H9 (cell line): Measurements from ENCODE around the gene GATAD2B. TPM values are rescaled to one million over a fixed set of nuclear protein-coding genes. Genes with fewer than 3 reads are reported as not detected.

Experiments used
- DNase-seq: peaks from one replicate; pipeline ENCODE4 v3.0.0-alpha.2; 2017
- H2AFZ ChIP-seq: one replicate; pipeline ENCODE4 v1.6.1; 2013; ENCODE audit warnings: mild to moderate bottlenecking, low read length, control low read depth, moderate library complexity
- H2AK5ac ChIP-seq: 2 replicates; pipeline ENCODE4 v1.6.1; 2013; ENCODE audit warnings: low read length, control low read depth, mixed read lengths; ENCODE audit not compliant: insufficient read length
- H2BK120ac ChIP-seq: one replicate; pipeline ENCODE4 v1.6.1; 2013; ENCODE audit warnings: low read depth, mild to moderate bottlenecking, low read length, control low read depth, inconsistent platforms; ENCODE audit not compliant: poor library complexity, severe bottlenecking
- H2BK12ac ChIP-seq: 2 replicates; pipeline ENCODE4 v1.6.1; 2013; ENCODE audit warnings: low read length, control low read depth, mixed read lengths, low read depth; ENCODE audit not compliant: insufficient read length
- H2BK15ac ChIP-seq: 2 replicates; pipeline ENCODE4 v1.6.1; 2013; ENCODE audit warnings: low read depth, low read length, control low read depth
- H2BK20ac ChIP-seq: one replicate; pipeline ENCODE4 v1.6.1; 2013; ENCODE audit warnings: low read depth, mild to moderate bottlenecking, low read length, control low read depth, inconsistent platforms; ENCODE audit not compliant: poor library complexity, severe bottlenecking
- H2BK5ac ChIP-seq: 2 replicates; pipeline ENCODE4 v1.6.1; 2013; ENCODE audit warnings: low read length, control low read depth, mixed read lengths; ENCODE audit not compliant: insufficient read length
- H3K14ac ChIP-seq: 2 replicates; pipeline ENCODE4 v1.6.1; 2013; ENCODE audit warnings: low read length, control low read depth; ENCODE audit not compliant: insufficient read depth
- H3K18ac ChIP-seq: 2 replicates; pipeline ENCODE4 v1.6.1; 2013; ENCODE audit warnings: low read depth, mild to moderate bottlenecking, mixed read lengths, low read length, control low read depth; ENCODE audit not compliant: insufficient read length
- H3K23ac ChIP-seq: 2 replicates; pipeline ENCODE4 v1.6.1; 2013; ENCODE audit warnings: low read length, control low read depth, mixed read lengths, low read depth; ENCODE audit not compliant: insufficient read length
- H3K23me2 ChIP-seq: 2 replicates; pipeline ENCODE4 v1.6.1; 2013; ENCODE audit warnings: low read depth, mild to moderate bottlenecking, mixed read lengths, low read length, control low read depth; ENCODE audit not compliant: insufficient read length, poor library complexity, severe bottlenecking
- H3K27ac ChIP-seq: 2 replicates; pipeline ENCODE4 v1.5.1; 2013; ENCODE audit warnings: low read length, control low read depth, mixed read lengths, low read depth; ENCODE audit not compliant: insufficient read length
- H3K27me3 ChIP-seq: 2 replicates; pipeline ENCODE4 v1.6.1; 2013; ENCODE audit warnings: low read length, control low read depth, inconsistent platforms; ENCODE audit not compliant: insufficient read depth
- H3K4ac ChIP-seq: 2 replicates; pipeline ENCODE4 v1.6.1; 2013; ENCODE audit warnings: low read depth, mild to moderate bottlenecking, control low read depth, inconsistent platforms, low read length, moderate library complexity
- H3K4me1 ChIP-seq: 2 replicates; pipeline ENCODE4 v1.6.1; 2013; ENCODE audit warnings: low read length, control low read depth, inconsistent platforms; ENCODE audit not compliant: insufficient read depth
- H3K4me2 ChIP-seq: 2 replicates; pipeline ENCODE4 v1.6.1; 2013; ENCODE audit warnings: low read length, control low read depth, mixed read lengths; ENCODE audit not compliant: insufficient read length, insufficient read depth
- H3K56ac ChIP-seq: 2 replicates; pipeline ENCODE4 v1.6.1; 2013; ENCODE audit warnings: low read depth, mild to moderate bottlenecking, mixed read lengths, low read length, control low read depth; ENCODE audit not compliant: insufficient read length
- H3K79me1 ChIP-seq: 2 replicates; pipeline ENCODE4 v1.6.1; 2013; ENCODE audit warnings: low read depth, mild to moderate bottlenecking, moderate library complexity, low read length, control low read depth, inconsistent platforms; ENCODE audit not compliant: insufficient read depth, poor library complexity, severe bottlenecking
- H3K79me2 ChIP-seq: 2 replicates; pipeline ENCODE4 v1.6.1; 2013; ENCODE audit warnings: low read length, control low read depth, inconsistent platforms; ENCODE audit not compliant: insufficient read depth
- H3K9ac ChIP-seq: 2 replicates; pipeline ENCODE4 v1.6.1; 2013; ENCODE audit warnings: low read length, control low read depth, mixed read lengths; ENCODE audit not compliant: insufficient read length; ENCODE audit errors: extremely low read depth
- H3K9me3 ChIP-seq: one replicate; pipeline ENCODE4 v1.6.1; 2013; ENCODE audit warnings: low read depth, low read length, inconsistent platforms; ENCODE audit not compliant: control insufficient read depth
- H3T11ph ChIP-seq: one replicate; pipeline ENCODE4 v1.6.1; 2013; ENCODE audit warnings: mild to moderate bottlenecking, low read length, control low read depth, inconsistent platforms
- H4K20me1 ChIP-seq: one replicate; pipeline ENCODE4 v1.6.1; 2013; ENCODE audit not compliant: control insufficient read depth, insufficient read length, insufficient read depth
- H4K5ac ChIP-seq: 2 replicates; pipeline ENCODE4 v1.6.1; 2013; ENCODE audit warnings: low read depth, mild to moderate bottlenecking, mixed read lengths, low read length, control low read depth; ENCODE audit not compliant: insufficient read length
- H4K8ac ChIP-seq: replicated peaks from 2 replicates; pipeline ENCODE4 v1.6.1; 2013; ENCODE audit warnings: low read length, control low read depth, mixed read lengths, low read depth; ENCODE audit not compliant: insufficient read length
- H4K91ac ChIP-seq: 2 replicates; pipeline ENCODE4 v1.6.1; 2013; ENCODE audit warnings: low read depth, mild to moderate bottlenecking, moderate library complexity, mixed read lengths, low read length, control low read depth; ENCODE audit not compliant: insufficient read length
- H3K27ac Mint-ChIP-seq, 3 experiments: 2 replicates in 2 of 3; 3 replicates in 1 of 3; pipeline ENCODE4 v1.8.0; 2020 to 2021; ENCODE audit warnings: mixed read lengths in 3 of 3, mild to moderate bottlenecking in 1 of 3, moderate library complexity in 1 of 3
- H3K27me3 Mint-ChIP-seq: 2 replicates; pipeline ENCODE4 v1.8.0; 2021; ENCODE audit warnings: low read depth, mild to moderate bottlenecking, moderate library complexity, mixed read lengths
- H3K36me3 Mint-ChIP-seq, 3 experiments: 2 replicates in 2 of 3; 3 replicates in 1 of 3; pipeline ENCODE4 v1.8.0; 2020 to 2021; ENCODE audit warnings: low read depth in 3 of 3, mixed read lengths in 3 of 3; ENCODE audit not compliant: insufficient read depth in 1 of 3
- H3K4me1 Mint-ChIP-seq, 2 experiments: 2 replicates each; pipeline ENCODE4 v1.8.0; 2020; ENCODE audit warnings: mixed read lengths in 2 of 2
- H3K4me3 Mint-ChIP-seq, 2 experiments: 2 replicates in 1 of 2; 3 replicates in 1 of 2; pipeline ENCODE4 v1.8.0; 2020 to 2021; ENCODE audit warnings: mild to moderate bottlenecking in 2 of 2, mixed read lengths in 2 of 2, moderate library complexity in 1 of 2
- H3K9me3 Mint-ChIP-seq, 2 experiments: 2 replicates in 1 of 2; 3 replicates in 1 of 2; pipeline ENCODE4 v1.8.0; 2020; ENCODE audit warnings: mild to moderate bottlenecking in 2 of 2, mixed read lengths in 2 of 2, moderate library complexity in 1 of 2
- CTCF ChIP-seq: fragments of 200-600 bp; sonication (generic); conservative IDR thresholded peaks from 3 replicates; pipeline ENCODE4 v1.8.0; 2021; ENCODE audit warnings: antibody characterized with exemption, mild to moderate bottlenecking
- WGBS: extraction: QIAGEN DNeasy Blood & Tissue Kit; methylation state at CpG from one replicate; pipeline ENCODE4 v1.1.7; 2013; ENCODE audit warnings: missing lambda C conversion rate, low lambda C conversion rate, mixed read lengths; ENCODE audit not compliant: insufficient read length; ENCODE audit errors: extremely low coverage; 5-methylcytosine and 5-hydroxymethylcytosine counted together
- total RNA-seq: library from RNA; stranded (reverse); gene quantifications from 2 replicates; pipeline ENCODE4 v1.2.1, GENCODE V29; 2021

GATAD2B gene
- total RNA-seq, 1 experiment from 2014 or later = 44.1 TPM

- Histone ChIP-seq H4K20me1 (peaks cover 1% of the 10 kb centered on the region), H3K27me3 (no peaks in the 10 kb centered on the region), H3K4ac (no peak overlapping the region), H3K56ac (no peak overlapping the region), H3K27ac (no peak overlapping the region), H2AK5ac (no peak overlapping the region), H3K4me1 (no peaks in the 10 kb centered on the region; the same call in 1 of the 2 replicates), H2BK120ac (no peak overlapping the region), H3T11ph (no peak overlapping the region), H2BK20ac (no peak overlapping the region), H2AFZ (no peak overlapping the region), H2BK15ac (no peak overlapping the region), H3K18ac (no peak overlapping the region), H2BK5ac (no peak overlapping the region), H4K91ac (no peak overlapping the region), H3K9me3 (no peaks in the 10 kb centered on the region), H4K8ac (no peak overlapping the region), H4K5ac (no peak overlapping the region), H3K23ac (no peak overlapping the region), H3K23me2 (peaks cover 5% of the 10 kb centered on the region), H3K79me2 (no peaks in the 10 kb centered on the region), H3K9ac (peak overlapping the region; percentile 61), H3K79me1 (peaks cover 3% of the 10 kb centered on the region), H2BK12ac (no peak overlapping the region), H3K4me2 (peak overlapping the region; percentile 52), H3K14ac (peak overlapping the region; percentile 75)
- Mint-ChIP-seq H3K4me1 (peaks cover 10 to 17% of the 10 kb centered on the region in 2 experiments), H3K27me3 (no peaks in the 10 kb centered on the region), H3K9me3 (no peaks in the 10 kb centered on the region), H3K27ac (peak overlapping the region in 1 of 3 experiments; percentile 83; a peak in 2 of 7 replicates), H3K36me3 (peaks cover 13 to 55% (median 39%) of the 10 kb centered on the region in 3 experiments), H3K4me3 (peak overlapping the region; percentile 82 to 93)
- no CpG with 5 or more reads among the region's 95 CpGs for WGBS
- TF ChIP-seq CTCF = no peak
- peak; percentile 53 for DNase-seq
Observed at GRCh38 chr1:153945795-153946621, 23.2 kb upstream of the GATAD2B start.
